Measurements from ENCODE around the gene RASGEF1C. TPM values are rescaled to one million over a fixed set of nuclear protein-coding genes. Genes with fewer than 3 reads are reported as not detected.

RASGEF1C gene
- total RNA-seq, 4 donors from 2014 or later: 0.58 to 4.0 (median 2.1) TPM

DNA sequence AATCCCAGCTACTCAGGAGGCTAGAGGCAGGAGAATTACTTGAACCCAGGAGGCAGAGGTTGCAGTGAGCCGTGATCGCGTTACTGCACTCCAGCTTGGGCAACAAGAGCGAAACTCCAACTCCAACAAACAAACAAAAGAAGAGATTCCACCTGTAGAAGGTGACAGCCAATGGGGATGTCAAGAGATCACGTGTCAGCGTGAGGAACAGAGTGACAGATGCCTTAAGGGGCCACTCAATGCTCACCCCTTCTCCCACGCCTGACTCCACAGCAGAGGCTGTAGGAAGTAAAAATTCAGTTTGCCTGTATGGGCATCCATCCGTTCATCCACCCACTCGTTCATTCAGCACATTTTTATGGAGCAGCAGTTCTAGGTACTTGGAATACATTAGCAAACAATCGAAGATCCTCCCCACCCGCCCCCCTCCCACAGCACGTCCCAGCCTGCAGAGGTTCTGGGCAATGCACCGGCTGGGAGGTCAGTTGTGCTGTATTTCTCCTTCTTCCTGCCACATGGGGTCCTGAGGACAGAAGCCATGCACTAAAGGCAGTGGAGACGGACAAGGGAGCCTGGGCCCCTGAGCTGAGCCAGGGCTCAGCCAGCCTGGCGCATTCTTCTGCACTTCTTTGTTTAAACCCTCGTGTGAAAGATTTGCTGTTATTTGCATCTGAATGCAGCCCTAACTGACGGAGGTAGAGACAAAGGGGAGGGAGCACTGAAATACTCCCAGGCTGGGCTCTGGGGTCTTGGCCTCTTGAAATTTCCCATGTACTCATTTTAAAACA is 126.2 kb downstream of the RASGEF1C start:
- no peak for DNase-seq
- no peaks in the 10 kb centered on the region for H3K4me1 ChIP-seq
- TF ChIP-seq POLR2A (IDR thresholded peaks at IDR 0.05): no peak
- TF ChIP-seq, protein P1, sequence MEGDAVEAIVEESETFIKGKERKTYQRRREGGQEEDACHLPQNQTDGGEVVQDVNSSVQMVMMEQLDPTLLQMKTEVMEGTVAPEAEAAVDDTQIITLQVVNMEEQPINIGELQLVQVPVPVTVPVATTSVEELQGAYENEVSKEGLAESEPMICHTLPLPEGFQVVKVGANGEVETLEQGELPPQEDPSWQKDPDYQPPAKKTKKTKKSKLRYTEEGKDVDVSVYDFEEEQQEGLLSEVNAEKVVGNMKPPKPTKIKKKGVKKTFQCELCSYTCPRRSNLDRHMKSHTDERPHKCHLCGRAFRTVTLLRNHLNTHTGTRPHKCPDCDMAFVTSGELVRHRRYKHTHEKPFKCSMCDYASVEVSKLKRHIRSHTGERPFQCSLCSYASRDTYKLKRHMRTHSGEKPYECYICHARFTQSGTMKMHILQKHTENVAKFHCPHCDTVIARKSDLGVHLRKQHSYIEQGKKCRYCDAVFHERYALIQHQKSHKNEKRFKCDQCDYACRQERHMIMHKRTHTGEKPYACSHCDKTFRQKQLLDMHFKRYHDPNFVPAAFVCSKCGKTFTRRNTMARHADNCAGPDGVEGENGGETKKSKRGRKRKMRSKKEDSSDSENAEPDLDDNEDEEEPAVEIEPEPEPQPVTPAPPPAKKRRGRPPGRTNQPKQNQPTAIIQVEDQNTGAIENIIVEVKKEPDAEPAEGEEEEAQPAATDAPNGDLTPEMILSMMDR (IDR thresholded peaks at IDR 0.05): no peak

DNA sequence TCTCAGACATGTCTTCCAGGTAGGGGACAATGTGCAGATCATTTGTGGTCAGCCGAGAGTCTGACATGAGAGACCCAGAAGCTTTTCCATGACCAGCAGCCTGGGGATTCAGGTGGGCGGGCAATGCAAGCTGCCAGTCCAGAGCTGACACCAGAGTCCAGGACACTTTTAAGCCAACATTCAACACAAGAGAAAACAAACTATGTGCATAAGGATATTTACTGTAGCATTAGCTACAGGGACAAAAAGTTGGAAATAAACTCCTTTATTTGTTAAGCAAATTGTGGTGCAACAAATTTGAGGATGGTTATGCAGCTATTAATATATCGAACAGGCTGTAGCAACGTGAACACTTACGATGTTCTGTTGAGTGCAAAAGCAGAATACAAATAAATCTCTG is 127.5 kb downstream of the RASGEF1C start:
- 83 to 91% methylated on average over 5 of the region's 5 CpGs for WGBS, 2 donors
- intact Hi-C loops (cut with DNase I): no loop called here
- Histone ChIP-seq H3K9me3 (no peaks in the 10 kb centered on the region), H3K36me3 (no peaks in the 10 kb centered on the region), H3K4me1 (no peaks in the 10 kb centered on the region), H3K27ac (no peak overlapping the region), H3K27me3 (no peaks in the 10 kb centered on the region), H3K4me3 (replicated peaks in 1 of 3) (no peak overlapping the region)
- DNase-seq: no peak
- no peak for TF ChIP-seq POLR2A (IDR thresholded peaks at IDR 0.05)
- TF ChIP-seq, protein P1 (IDR thresholded peaks at IDR 0.05): no peak

More for the DNA sequence above, 126.2 kb downstream of the RASGEF1C start:
- Histone ChIP-seq H3K9me3 (no peaks in the 10 kb centered on the region), H3K27ac (no peak overlapping the region), H3K27me3 (no peaks in the 10 kb centered on the region), H3K36me3 (no peaks in the 10 kb centered on the region), H3K4me3 (replicated peaks in 1 of 3) (no peak overlapping the region)
- intact Hi-C loops (cut with DNase I): no loop called here
- 58 to 64% methylated on average over 16 to 17 of the region's 17 CpGs for WGBS, 2 donors

DNA sequence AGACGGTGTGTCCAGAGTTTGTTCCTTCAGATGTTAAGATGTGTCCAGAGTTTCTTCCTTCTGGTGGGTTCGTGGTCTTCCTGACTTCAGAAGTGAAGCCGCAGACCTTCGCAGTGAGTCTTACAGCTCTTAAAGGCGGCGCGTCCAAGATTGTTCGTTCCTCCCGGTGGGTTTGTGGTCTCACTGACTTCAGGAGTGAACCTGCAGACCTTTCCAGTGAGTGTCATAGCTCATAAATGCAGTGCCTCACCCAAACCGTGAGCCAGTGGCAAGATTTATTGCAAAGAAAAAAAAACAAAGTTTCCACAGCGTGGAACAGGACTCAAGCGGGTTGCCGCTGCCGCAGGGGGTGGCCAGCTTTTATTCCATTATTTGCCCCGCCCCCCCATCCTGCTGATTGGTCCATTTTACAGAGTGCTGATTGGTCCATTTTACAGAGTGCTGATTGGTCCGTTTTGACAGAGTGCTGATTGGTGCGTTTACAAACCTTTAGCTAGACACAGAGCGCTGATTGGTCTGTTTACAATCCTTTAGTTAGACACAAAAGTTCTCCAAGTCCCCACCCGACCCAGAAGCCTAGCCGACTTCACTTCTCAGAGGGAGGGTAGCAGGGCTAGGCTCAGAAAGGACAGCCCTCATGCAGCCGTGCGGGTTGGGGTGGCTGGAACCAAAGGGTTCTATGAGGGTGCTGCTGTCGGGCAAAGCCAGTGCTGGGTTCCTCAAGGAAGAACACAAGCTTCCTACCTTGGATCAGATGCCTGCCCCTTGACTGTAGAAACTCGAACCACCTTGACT is 128.3 kb downstream of the RASGEF1C start:
- TF ChIP-seq, protein P1 (IDR thresholded peaks at IDR 0.05): no peak
- no peak for TF ChIP-seq POLR2A (IDR thresholded peaks at IDR 0.05)
- DNase-seq: no peak
- no peaks in the 10 kb centered on the region for H3K4me1 ChIP-seq
- intact Hi-C loops (cut with DNase I): no loop called here
- no peaks in the 10 kb centered on the region for H3K36me3 ChIP-seq
- no peak overlapping the region for H3K4me3 ChIP-seq (replicated peaks in 1 of 3)
- no peaks in the 10 kb centered on the region for H3K27me3 ChIP-seq
- WGBS, 2 donors: 85 to 93% methylated on average over 22 to 23 of the region's 24 CpGs
- H3K27ac ChIP-seq: no peak overlapping the region
- no peaks in the 10 kb centered on the region for H3K9me3 ChIP-seq

DNA sequence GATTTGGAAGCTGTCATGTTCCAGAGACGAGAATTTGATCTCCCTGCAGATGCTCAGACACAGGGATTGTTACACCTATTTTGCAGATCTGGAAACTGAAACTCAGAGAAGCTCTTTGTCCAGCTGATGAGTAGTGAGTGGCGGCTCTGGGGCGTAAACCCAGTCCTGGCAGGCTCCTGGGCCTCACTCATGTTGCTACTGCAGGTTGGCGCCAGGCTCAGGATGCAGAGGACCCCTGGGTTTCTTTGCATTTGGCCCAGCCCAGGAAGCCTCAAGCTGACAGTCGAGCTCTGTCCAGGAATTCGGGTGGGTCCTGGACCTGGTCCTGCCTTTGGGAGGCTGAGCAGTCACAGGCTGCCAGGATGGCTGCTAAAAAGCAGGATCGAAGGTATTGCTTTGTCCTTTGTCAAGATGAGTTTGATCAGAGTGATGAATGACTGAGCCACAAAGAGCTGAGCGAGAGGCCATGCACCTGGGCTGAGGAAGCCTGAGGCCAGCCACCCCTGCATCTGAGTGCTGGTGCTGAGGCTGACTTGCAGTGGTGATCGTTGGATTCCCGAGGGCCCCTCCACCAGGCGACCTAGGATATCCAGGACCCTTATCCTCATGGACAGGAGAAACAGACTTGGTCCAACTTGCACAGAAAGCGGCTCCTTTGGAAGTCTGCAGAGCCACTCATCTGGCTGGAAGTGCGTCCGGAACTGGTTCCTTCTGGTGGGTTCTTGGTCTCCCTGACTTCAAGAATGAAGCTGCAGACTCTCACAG is 129.1 kb downstream of the RASGEF1C start:
- no peaks in the 10 kb centered on the region for H3K36me3 ChIP-seq
- DNase-seq: no peak
- no peaks in the 10 kb centered on the region for H3K27me3 ChIP-seq
- TF ChIP-seq POLR2A (IDR thresholded peaks at IDR 0.05): no peak
- TF ChIP-seq, protein P1 (IDR thresholded peaks at IDR 0.05): no peak
- WGBS, 2 donors: 77% methylated on average over 12 to 13 of the region's 14 CpGs
- H3K4me3 ChIP-seq (replicated peaks in 1 of 3): no peak overlapping the region
- H3K27ac ChIP-seq: no peak overlapping the region
- H3K4me1 ChIP-seq: no peaks in the 10 kb centered on the region
- H3K9me3 ChIP-seq: no peaks in the 10 kb centered on the region
- intact Hi-C loops (cut with DNase I): no loop called here
